Ascending aorta (tissue), 2 donors: ENCODE measurements around the gene HOXC6. TPM values are rescaled to one million over a fixed set of nuclear protein-coding genes. Genes with fewer than 3 reads are reported as not detected.

ENCODE experiments used
- DNase-seq, 2 donors: peaks; one replicate each; pipeline ENCODE4 v3.0.0-alpha.2; 2019; ENCODE audit warnings: low spot score in 2 of 2
- H3K27ac ChIP-seq, 2 donors: fragments of 200-600 bp; sonication (generic); one replicate each; pipeline ENCODE4 v1.5.1; 2016 to 2017; ENCODE audit warnings: mild to moderate bottlenecking in 1 of 2
- H3K27me3 ChIP-seq: fragments of 200-600 bp; sonication (generic); one replicate; pipeline ENCODE4 v1.5.1; 2017
- H3K36me3 ChIP-seq, 2 donors: fragments of 200-600 bp; sonication (generic); one replicate each; pipeline ENCODE4 v1.5.1; 2016
- H3K4me1 ChIP-seq, 2 donors: fragments of 200-600 bp; sonication (generic); one replicate each; pipeline ENCODE4 v1.5.1; 2016 to 2017; ENCODE audit warnings: mild to moderate bottlenecking in 1 of 2
- H3K4me3 ChIP-seq, 2 donors: fragments of 200-600 bp; sonication (generic); one replicate each; pipeline ENCODE4 v1.5.1; 2016 to 2017; ENCODE audit warnings: mild to moderate bottlenecking in 1 of 2
- H3K9me3 ChIP-seq, 2 donors: fragments of 200-600 bp; sonication (generic); one replicate each; pipeline ENCODE4 v1.5.1; 2016
- intact Hi-C: fragments of 100-400 bp; cut with DNase I; formaldehyde crosslinking; loops from one replicate; pipeline ENCODE4 v1.15.1; 2023
- total RNA-seq: library from RNA; depleted of rRNA; stranded (reverse); fragments of >200 nt; gene quantifications from one replicate; pipeline ENCODE4 v1.1.0, GENCODE V29; 2016
- TF ChIP-seq, protein P1 (sequence below), 3 experiments: fragments of 200-600 bp in 2 of 3; fragments of 450-650 bp in 1 of 3; sonication (generic) in 2 of 3; IDR thresholded peaks; one replicate each; pipeline ENCODE4 v1.5.1; 2016 to 2019; ENCODE audit warnings: antibody characterized with exemption in 3 of 3, mild to moderate bottlenecking in 1 of 3, moderate library complexity in 1 of 3

The HOXC6 gene
- 7.6 TPM for total RNA-seq

DNA sequence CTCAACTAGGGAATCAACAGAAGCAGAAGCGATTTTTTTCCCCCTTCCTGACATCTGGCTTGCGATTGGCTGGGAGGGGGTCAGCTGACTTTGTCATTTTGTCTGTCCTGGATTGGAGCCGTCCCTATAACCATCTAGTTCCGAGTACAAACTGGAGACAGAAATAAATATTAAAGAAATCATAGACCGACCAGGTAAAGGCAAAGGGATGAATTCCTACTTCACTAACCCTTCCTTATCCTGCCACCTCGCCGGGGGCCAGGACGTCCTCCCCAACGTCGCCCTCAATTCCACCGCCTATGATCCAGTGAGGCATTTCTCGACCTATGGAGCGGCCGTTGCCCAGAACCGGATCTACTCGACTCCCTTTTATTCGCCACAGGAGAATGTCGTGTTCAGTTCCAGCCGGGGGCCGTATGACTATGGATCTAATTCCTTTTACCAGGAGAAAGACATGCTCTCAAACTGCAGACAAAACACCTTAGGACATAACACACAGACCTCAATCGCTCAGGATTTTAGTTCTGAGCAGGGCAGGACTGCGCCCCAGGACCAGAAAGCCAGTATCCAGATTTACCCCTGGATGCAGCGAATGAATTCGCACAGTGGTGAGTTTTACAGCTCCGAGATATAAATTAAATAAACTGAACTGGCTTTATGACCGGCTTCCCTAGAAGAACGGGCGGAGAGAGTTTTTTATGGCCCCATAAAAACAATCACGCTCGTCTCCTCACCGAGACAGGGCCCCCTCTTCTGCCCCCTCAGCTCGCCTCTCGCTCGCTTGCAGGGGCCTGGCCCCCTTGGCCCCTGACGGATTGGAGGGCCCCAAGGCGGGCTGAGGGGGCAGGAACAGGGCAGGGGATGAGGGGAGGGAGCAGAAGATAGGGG is at the start of gene HOXC6:
Gene HOXC6, plus strand, starts transcription at position 127 of the 888 bp plus-strand sequence. Its CDS starts 82 bp downstream, at position 209.
- TF ChIP-seq, protein P1, sequence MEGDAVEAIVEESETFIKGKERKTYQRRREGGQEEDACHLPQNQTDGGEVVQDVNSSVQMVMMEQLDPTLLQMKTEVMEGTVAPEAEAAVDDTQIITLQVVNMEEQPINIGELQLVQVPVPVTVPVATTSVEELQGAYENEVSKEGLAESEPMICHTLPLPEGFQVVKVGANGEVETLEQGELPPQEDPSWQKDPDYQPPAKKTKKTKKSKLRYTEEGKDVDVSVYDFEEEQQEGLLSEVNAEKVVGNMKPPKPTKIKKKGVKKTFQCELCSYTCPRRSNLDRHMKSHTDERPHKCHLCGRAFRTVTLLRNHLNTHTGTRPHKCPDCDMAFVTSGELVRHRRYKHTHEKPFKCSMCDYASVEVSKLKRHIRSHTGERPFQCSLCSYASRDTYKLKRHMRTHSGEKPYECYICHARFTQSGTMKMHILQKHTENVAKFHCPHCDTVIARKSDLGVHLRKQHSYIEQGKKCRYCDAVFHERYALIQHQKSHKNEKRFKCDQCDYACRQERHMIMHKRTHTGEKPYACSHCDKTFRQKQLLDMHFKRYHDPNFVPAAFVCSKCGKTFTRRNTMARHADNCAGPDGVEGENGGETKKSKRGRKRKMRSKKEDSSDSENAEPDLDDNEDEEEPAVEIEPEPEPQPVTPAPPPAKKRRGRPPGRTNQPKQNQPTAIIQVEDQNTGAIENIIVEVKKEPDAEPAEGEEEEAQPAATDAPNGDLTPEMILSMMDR (IDR thresholded peaks at IDR 0.05): no peak
- Histone ChIP-seq H3K36me3 (no peaks in the 10 kb centered on the region), H3K4me1 (peaks cover 0 to 2% of the 10 kb centered on the region in 2 donors), H3K9me3 (no peaks in the 10 kb centered on the region), H3K4me3 (peak within 1 kb of the TSS; percentile 43 to 60), H3K27ac (peak within 1 kb of the TSS in 1 of 2 donors; percentile 13), H3K27me3 (peaks cover 4% of the 10 kb centered on the region)
- intact Hi-C loops: no loop called here
- DNase-seq: no peak

DNA sequence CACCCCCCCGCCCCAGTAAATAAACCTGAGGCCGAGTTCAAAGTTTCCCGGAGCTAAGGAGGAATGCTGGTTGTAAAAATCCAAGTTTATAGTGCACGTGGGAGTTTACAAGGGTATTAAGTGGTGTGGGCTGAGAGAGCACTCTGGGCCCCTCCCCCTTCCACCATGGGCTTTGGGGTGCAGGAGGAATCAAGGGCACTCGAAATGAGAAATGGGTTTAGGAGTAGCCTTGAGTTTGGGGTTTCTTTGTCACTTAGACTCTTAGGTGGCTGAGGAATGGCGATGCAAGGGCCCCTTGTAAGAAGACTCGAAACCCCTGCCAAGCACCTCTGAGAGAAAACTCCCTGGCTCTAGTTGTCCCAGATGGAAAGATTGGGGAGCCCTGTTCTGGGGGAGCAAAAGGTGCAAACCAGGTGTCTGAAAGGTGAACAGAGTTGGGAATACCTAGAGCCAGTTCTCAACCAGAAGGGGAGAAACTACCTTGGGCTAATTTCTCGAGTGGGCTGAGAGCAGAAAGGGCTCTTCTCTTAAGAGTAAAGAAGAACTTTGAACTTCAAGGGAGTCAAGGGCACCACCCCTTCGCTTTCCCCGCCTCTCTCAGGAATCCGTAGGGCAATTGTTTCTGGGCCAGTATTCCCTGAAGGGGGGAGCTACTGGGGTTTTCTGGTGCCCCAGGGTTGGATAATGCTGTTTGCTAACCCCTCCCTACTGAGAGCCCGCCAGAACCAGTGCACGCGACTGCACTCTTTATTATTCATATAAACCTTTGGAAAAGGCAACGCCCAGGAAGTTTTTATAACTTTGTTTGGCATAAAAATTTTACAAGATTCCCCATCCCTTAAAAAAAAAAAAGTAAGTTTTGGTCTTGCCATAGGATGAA is 49.5 kb upstream of the HOXC6 start:
- H3K27me3 ChIP-seq: peaks cover 44% of the 10 kb centered on the region
- TF ChIP-seq, protein P1 (IDR thresholded peaks at IDR 0.05): no peak
- H3K36me3 ChIP-seq: no peaks in the 10 kb centered on the region
- intact Hi-C loops: no loop called here
- no peak overlapping the region for H3K4me3 ChIP-seq
- H3K4me1 ChIP-seq: peaks cover 5 to 18% of the 10 kb centered on the region in 2 donors
- no peaks in the 10 kb centered on the region for H3K9me3 ChIP-seq
- no peak overlapping the region for H3K27ac ChIP-seq
- no peak for DNase-seq

DNA sequence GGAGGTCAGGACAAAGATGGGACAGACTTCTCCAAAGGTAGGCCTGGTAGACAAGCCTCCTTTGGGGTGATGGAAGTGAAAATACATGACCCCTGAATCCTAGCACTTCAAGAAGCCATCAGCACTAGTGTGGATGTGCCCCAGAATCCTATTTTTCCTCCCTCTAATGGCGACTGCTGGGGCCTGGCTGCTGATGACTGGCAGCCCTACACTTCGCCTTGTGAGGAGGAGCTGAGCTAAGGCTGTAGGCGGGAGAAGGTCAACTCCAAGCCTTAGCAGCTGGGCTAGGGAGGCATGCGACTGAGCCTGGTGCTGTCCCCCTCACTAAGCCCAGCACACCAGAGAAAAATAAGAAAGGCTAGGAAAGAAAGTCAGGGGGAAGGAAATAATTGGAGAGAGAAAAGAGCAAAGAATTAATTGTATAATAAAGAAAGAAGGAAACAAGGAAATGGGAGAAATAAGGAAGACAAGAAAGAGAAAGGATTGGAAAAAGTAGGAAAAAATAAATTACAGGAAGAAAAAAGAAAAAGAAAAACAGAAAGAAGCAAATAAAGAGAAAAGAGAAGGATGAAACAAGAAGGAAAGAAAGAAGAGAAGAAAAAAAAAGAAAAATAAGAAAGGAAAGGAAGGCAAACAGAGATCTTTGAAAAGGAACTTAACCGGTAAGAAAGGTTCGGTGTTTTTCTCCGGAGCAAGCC is 48.0 kb upstream of the HOXC6 start:
- H3K4me1 ChIP-seq: peaks cover 0 to 5% of the 10 kb centered on the region in 2 donors
- DNase-seq: no peak
- intact Hi-C loops: no loop called here
- no peaks in the 10 kb centered on the region for H3K9me3 ChIP-seq
- H3K27ac ChIP-seq: no peak overlapping the region
- peaks cover 42% of the 10 kb centered on the region for H3K27me3 ChIP-seq
- TF ChIP-seq, protein P1 (IDR thresholded peaks at IDR 0.05): no peak
- H3K36me3 ChIP-seq: no peaks in the 10 kb centered on the region
- no peak overlapping the region for H3K4me3 ChIP-seq

DNA sequence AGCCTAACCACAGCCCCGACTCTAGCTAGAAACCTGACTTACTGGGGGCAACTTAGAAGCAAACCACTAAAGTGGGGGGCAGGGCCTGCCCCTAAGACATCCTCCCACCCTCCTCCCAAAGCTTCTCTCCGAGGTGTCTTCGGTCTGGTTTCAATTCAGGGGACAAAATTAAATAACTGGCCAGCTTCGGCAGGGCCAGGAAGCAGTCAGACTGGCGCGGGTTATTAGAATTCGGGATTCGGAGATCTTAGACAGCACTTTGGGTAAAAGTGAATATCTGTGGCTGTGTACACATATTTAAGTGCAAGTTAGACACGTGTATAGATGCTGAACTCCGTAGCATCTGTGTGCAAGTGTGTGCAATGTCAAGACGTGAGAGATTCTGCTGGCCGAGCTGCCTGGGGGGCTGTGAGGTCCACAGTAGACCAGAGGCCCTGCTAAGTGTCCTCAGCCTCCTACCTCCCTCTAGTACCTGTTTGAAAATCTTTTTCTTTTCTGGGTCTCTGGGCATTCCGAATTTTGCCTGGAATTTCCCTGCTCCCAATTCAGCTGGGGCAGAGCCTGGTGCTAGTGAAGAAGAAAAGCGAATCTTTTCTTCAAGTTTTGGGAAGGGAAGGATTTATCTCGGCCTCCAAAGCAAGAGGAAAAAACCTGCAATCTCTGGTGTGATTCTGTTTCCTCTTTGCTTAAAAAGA is 47.3 kb upstream of the HOXC6 start:
- Histone ChIP-seq H3K27ac (no peak overlapping the region), H3K4me1 (peaks cover 2 to 9% of the 10 kb centered on the region in 2 donors), H3K9me3 (no peaks in the 10 kb centered on the region), H3K4me3 (no peak overlapping the region), H3K36me3 (no peaks in the 10 kb centered on the region), H3K27me3 (peaks cover 43% of the 10 kb centered on the region)
- intact Hi-C loops: no loop called here
- TF ChIP-seq, protein P1 (IDR thresholded peaks at IDR 0.05): no peak
- no peak for DNase-seq
